H1 (cell line): ENCODE results near the gene NINJ2.

ENCODE experiments used
- CHD2 ChIP-seq: IDR thresholded peaks from 2 replicates; pipeline ENCODE4 v1.6.1; 2012; ENCODE audit warnings: low read length, improper control_type of control experiment
- POLR2A ChIP-seq, 2 experiments: IDR thresholded peaks; 1 replicate in 1 of 2; 2 replicates in 1 of 2; pipeline ENCODE4 v1.6.1; 2011; ENCODE audit warnings: low read depth in 2 of 2, low read length in 2 of 2, mild to moderate bottlenecking in 2 of 2; ENCODE audit errors: control extremely low read depth in 1 of 2
- YY1 ChIP-seq: IDR thresholded peaks from 2 replicates; pipeline ENCODE4 v1.6.1; 2011; ENCODE audit warnings: low read depth, mild to moderate bottlenecking, low read length
- TF ChIP-seq, protein P1 (sequence below): IDR thresholded peaks from 2 replicates; pipeline ENCODE4 v1.6.1; 2012; ENCODE audit warnings: low read length, inconsistent platforms
- TF ChIP-seq, protein P2 (sequence below), 3 experiments: IDR thresholded peaks; 1 replicate in 2 of 3; 2 replicates in 1 of 3; pipeline versions ENCODE4 v1.5.1 to v1.6.1; 2011; ENCODE audit warnings: low read length in 3 of 3, mild to moderate bottlenecking in 3 of 3, inconsistent platforms in 2 of 3, low read depth in 1 of 3, moderate library complexity in 1 of 3; ENCODE audit not compliant: insufficient read depth in 1 of 3; ENCODE audit errors: control extremely low read depth in 1 of 3

DNA sequence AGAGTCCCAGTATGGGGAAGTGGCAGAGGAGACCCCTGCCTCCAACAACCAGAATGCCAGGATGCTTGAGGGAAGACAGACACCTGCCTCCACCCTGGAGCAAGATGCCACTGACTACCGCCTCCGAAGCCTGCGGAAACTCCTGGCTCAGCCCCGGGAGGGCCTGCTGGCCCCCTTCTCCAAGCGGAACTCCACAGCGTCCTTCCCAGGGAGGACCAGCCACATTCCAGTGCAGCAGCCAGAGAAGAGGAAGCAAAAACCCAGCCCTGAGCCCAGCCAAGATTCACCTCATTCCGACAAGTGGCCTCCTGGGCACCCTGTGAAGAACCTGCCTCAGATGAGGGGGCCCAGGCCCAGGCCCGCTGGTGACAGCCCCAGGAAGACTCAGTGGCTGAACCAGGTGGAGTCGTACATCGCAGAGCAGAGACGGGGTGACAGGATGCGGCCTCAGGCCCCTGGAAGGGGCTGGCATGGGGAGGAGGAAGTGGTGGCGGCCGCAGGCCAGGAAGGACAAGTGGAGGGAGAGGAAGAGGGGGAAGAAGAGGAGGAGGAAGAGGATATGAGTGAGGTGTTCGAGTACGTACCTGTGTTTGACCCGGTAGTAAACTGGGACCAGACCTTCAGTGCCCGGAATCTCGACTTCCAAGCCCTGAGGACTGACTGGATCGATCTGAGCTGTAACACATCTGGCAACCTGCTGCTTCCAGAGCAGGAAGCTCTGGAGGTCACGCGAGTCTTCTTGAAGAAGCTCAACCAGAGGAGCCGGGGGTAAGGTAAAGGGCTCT is 109.8 kb downstream of the NINJ2 start:
- TF ChIP-seq, protein P1, sequence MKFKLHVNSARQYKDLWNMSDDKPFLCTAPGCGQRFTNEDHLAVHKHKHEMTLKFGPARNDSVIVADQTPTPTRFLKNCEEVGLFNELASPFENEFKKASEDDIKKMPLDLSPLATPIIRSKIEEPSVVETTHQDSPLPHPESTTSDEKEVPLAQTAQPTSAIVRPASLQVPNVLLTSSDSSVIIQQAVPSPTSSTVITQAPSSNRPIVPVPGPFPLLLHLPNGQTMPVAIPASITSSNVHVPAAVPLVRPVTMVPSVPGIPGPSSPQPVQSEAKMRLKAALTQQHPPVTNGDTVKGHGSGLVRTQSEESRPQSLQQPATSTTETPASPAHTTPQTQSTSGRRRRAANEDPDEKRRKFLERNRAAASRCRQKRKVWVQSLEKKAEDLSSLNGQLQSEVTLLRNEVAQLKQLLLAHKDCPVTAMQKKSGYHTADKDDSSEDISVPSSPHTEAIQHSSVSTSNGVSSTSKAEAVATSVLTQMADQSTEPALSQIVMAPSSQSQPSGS, result no peak
- TF ChIP-seq, protein P2, sequence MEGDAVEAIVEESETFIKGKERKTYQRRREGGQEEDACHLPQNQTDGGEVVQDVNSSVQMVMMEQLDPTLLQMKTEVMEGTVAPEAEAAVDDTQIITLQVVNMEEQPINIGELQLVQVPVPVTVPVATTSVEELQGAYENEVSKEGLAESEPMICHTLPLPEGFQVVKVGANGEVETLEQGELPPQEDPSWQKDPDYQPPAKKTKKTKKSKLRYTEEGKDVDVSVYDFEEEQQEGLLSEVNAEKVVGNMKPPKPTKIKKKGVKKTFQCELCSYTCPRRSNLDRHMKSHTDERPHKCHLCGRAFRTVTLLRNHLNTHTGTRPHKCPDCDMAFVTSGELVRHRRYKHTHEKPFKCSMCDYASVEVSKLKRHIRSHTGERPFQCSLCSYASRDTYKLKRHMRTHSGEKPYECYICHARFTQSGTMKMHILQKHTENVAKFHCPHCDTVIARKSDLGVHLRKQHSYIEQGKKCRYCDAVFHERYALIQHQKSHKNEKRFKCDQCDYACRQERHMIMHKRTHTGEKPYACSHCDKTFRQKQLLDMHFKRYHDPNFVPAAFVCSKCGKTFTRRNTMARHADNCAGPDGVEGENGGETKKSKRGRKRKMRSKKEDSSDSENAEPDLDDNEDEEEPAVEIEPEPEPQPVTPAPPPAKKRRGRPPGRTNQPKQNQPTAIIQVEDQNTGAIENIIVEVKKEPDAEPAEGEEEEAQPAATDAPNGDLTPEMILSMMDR (IDR thresholded peaks at IDR 0.05; ENCODE audit: control extremely low read depth in 1 of 3, insufficient read depth in 1 of 3, low read depth in 1 of 3, low read length in 3 of 3), result no peak
- no peak for TF ChIP-seq POLR2A (IDR thresholded peaks at IDR 0.05; ENCODE audit: control extremely low read depth in 1 of 2, low read depth in 2 of 2, low read length in 2 of 2)
- no peak for TF ChIP-seq CHD2
- TF ChIP-seq YY1, result no peak
